K562 (cell line): ENCODE measurements around the gene SLC1A4. TPM values are rescaled to one million over a fixed set of nuclear protein-coding genes. Genes with fewer than 3 reads are reported as not detected.

Experiments
- CBX2 ChIP-seq: fragments of 200-600 bp; sonication (generic); IDR thresholded peaks from one replicate; pipeline ENCODE4 v1.6.1; 2012; ENCODE audit warnings: mild to moderate bottlenecking, low read length, inconsistent platforms; ENCODE audit not compliant: insufficient read depth, poor library complexity, severe bottlenecking
- CHD7 ChIP-seq: fragments of 200-600 bp; sonication (generic); IDR thresholded peaks from one replicate; pipeline ENCODE4 v1.6.1; 2012; ENCODE audit warnings: mild to moderate bottlenecking, low read depth, low read length, inconsistent platforms
- DPF2 ChIP-seq: fragments of 450-650 bp; IDR thresholded peaks from 2 replicates; pipeline ENCODE4 v1.6.1; 2016
- MBD1 ChIP-seq: fragments of 250-450 bp; sonication (Bioruptor Pico); IDR thresholded peaks from 2 replicates; pipeline ENCODE4 v1.8.0; 2022; ENCODE audit warnings: inconsistent platforms
- MYC ChIP-seq, 2 experiments: fragments of 250-450 bp in 1 of 2; sonication (Bioruptor Pico) in 1 of 2; IDR thresholded peaks; 2 replicates each; pipeline versions ENCODE4 v1.5.1 to v1.6.1; 2012 to 2021; ENCODE audit warnings: low read depth in 2 of 2, borderline replicate concordance in 1 of 2, improper control_type of control experiment in 1 of 2, low read length in 1 of 2, mild to moderate bottlenecking in 1 of 2, moderate library complexity in 1 of 2
- PKNOX1 ChIP-seq: fragments of 450-650 bp; IDR thresholded peaks from 2 replicates; pipeline ENCODE4 v1.6.1; 2016
- POLR2B ChIP-seq: fragments of 450-650 bp; IDR thresholded peaks from 2 replicates; pipeline ENCODE4 v1.6.1; 2018; ENCODE audit warnings: low read depth; ENCODE audit not compliant: partially characterized antibody
- POLR3A ChIP-seq: IDR thresholded peaks from 2 replicates; pipeline ENCODE4 v1.6.1; 2011; ENCODE audit warnings: borderline replicate concordance, mild to moderate bottlenecking, moderate library complexity; ENCODE audit not compliant: insufficient read length, insufficient read depth; ENCODE audit errors: extremely low read depth
- PYGO2 ChIP-seq: fragments of 450-650 bp; IDR thresholded peaks from 2 replicates; pipeline ENCODE4 v1.6.1; 2016; ENCODE audit warnings: mild to moderate bottlenecking, missing genetic modification characterization, moderate library complexity, missing compliant biosample characterization
- ZNF274 ChIP-seq: IDR thresholded peaks from 2 replicates; pipeline ENCODE4 v1.6.1; 2011; ENCODE audit warnings: low read depth, mild to moderate bottlenecking, low read length, moderate library complexity, borderline replicate concordance
- ZNF41 ChIP-seq: fragments of 250-450 bp; sonication (Bioruptor Pico); conservative IDR thresholded peaks from 2 replicates; pipeline ENCODE4 v1.4.0; 2020; ENCODE audit warnings: mild to moderate bottlenecking
- polyA plus RNA-seq, 8 experiments: library from polyadenylated mRNA; depleted of rRNA in 4 of 8; stranded (reverse) in 5 of 8; unstranded in 3 of 8; fragments of >200 nt; fragmentation: Nextera tagmentation in 2 of 8; fragmentation: Illumina TruSeq in 1 of 8; extraction: Ambion mirVana in 2 of 8; extraction: Trizol in 1 of 8; gene quantifications; 2 replicates each; pipeline versions ENCODE4 v1.2.1 to v1.2.3, GENCODE V29; 2011 to 2014; ENCODE audit warnings: inconsistent platforms in 1 of 8, missing spikeins in 1 of 8
- total RNA-seq, 7 experiments: library from RNA; depleted of rRNA in 6 of 7; stranded (reverse); fragments of >200 nt in 6 of 7; fragmentation: Illumina TruSeq in 2 of 7; extraction: Trizol in 2 of 7; gene quantifications; 2 replicates each; pipeline versions ENCODE4 v1.2.1 to v1.2.3, GENCODE V29; 2011 to 2021; ENCODE audit warnings: low replicate concordance in 1 of 7

SLC1A4 gene
- total and polyA plus RNA-seq, 9 of the 15 experiments (the other 6 are each of a cell fraction or from before 2014, with no cell fraction given): 4.4 to 24.0 (median 10.9) TPM

DNA sequence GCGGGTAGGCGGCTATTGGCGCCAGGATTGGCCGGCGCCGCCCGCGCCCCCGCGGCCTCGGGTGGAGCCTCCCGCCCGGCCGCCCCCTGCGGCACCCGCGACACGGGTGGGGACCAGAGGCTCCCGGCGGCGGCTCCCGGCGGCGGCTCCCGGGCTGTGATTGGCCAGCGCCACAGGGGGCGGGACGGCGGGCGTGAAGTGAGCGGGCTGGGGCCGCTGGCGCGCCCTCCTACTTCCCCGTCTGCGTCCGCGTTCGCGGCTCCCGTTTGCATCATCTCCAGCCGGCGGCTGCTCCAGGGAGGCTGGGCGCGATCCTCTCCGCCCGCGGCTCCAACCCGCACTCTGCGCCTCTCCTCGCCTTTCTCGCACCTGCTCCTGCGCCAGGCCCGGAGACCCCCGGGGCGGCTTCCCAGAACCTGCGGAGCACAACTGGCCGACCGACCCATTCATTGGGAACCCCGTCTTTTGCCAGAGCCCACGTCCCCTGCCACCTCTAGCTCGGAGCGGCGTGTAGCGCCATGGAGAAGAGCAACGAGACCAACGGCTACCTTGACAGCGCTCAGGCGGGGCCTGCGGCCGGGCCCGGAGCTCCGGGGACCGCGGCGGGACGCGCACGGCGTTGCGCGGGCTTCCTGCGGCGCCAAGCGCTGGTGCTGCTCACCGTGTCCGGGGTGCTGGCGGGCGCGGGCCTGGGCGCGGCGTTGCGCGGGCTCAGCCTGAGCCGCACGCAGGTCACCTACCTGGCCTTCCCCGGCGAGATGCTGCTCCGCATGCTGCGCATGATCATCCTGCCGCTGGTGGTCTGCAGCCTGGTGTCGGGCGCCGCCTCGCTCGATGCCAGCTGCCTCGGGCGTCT is at the start of gene SLC1A4 (continued):
- TF ChIP-seq CHD7 (no peak), POLR2B (peak; percentile 79), POLR3A (no peak), DPF2 (no peak), PKNOX1 (no peak), ZNF274 (no peak), MYC (IDR thresholded peaks at IDR 0.05; ENCODE audit: low read depth, low read length) (peak; percentile 78), MYC (CRISPR knock-in tag; IDR thresholded peaks at IDR 0.05; ENCODE audit: borderline replicate concordance, low read depth) (no peak), PYGO2 (tag) (no peak), MBD1 (CRISPR knock-in tag) (no peak), CBX2 (no peak), ZNF41 (CRISPR knock-in tag) (no peak)
